ENCODE results near the gene CXCL1. TPM values are rescaled to one million over a fixed set of nuclear protein-coding genes. Genes with fewer than 3 reads are reported as not detected.

The CXCL1 gene
- total RNA-seq, 1 donor from 2014 or later = 0.72 TPM

DNA sequence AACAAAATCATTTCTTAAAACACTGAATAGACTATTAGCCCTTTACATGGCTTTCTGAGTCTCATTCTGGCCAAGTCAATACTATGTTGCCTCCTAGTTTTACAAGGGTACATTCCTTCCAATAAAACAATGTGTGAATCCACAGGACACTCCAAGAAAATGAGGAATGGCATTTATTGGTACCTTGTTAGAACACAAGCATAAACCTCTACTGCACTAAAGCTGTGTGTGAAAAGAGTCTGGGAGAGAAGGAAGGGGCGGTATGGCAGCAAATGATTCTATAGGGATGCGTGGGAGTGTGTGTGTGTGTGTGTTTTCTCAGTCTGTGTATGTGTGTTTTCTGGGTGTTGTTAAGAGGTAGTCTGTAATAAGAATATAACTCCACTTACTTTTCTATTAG lies 48.9 kb downstream of the CXCL1 start:
- no peak overlapping the region for H3K4me3 Mint-ChIP-seq (ENCODE audit: unreplicated experiment)
- H3K27ac Mint-ChIP-seq (ENCODE audit: unreplicated experiment) = peak overlapping the region; percentile 92
- peaks cover 2% of the 10 kb centered on the region for H3K9me3 Mint-ChIP-seq (ENCODE audit: low read depth)
- DNase-seq (ENCODE audit: low spot score) = no peak
- H3K36me3 Mint-ChIP-seq (ENCODE audit: low read depth) = no peaks in the 10 kb centered on the region
- TF ChIP-seq, protein P1, sequence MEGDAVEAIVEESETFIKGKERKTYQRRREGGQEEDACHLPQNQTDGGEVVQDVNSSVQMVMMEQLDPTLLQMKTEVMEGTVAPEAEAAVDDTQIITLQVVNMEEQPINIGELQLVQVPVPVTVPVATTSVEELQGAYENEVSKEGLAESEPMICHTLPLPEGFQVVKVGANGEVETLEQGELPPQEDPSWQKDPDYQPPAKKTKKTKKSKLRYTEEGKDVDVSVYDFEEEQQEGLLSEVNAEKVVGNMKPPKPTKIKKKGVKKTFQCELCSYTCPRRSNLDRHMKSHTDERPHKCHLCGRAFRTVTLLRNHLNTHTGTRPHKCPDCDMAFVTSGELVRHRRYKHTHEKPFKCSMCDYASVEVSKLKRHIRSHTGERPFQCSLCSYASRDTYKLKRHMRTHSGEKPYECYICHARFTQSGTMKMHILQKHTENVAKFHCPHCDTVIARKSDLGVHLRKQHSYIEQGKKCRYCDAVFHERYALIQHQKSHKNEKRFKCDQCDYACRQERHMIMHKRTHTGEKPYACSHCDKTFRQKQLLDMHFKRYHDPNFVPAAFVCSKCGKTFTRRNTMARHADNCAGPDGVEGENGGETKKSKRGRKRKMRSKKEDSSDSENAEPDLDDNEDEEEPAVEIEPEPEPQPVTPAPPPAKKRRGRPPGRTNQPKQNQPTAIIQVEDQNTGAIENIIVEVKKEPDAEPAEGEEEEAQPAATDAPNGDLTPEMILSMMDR (IDR thresholded peaks at IDR 0.05) = no peak
- H3K27me3 Mint-ChIP-seq (ENCODE audit: low read depth) = no peaks in the 10 kb centered on the region
- H3K4me1 Mint-ChIP-seq (ENCODE audit: low read depth) = peaks cover 45% of the 10 kb centered on the region

GRCh38 chr4:73919691-73920090 lies 50.5 kb downstream of the CXCL1 start:
- TF ChIP-seq, protein P1 (IDR thresholded peaks at IDR 0.05) = no peak
- Mint-ChIP-seq H3K9me3 (ENCODE audit: low read depth) (peaks cover 2% of the 10 kb centered on the region), H3K4me3 (ENCODE audit: unreplicated experiment) (no peak overlapping the region), H3K4me1 (ENCODE audit: low read depth) (peaks cover 42% of the 10 kb centered on the region), H3K27me3 (ENCODE audit: low read depth) (no peaks in the 10 kb centered on the region), H3K27ac (ENCODE audit: unreplicated experiment) (peak overlapping the region; percentile 60), H3K36me3 (ENCODE audit: low read depth) (no peaks in the 10 kb centered on the region)
- no peak for DNase-seq (ENCODE audit: low spot score)

Other genes starting within 250 kb of the CXCL1 start
- gene RASSF6, start 249.0 kb upstream of the CXCL1 start, total RNA-seq = not detected in 3 replicates
- 0.27 to 0.48 TPM (median 0.46 TPM) in 3 replicates for gene CXCL8, start 128.8 kb upstream of the CXCL1 start, total RNA-seq
- not detected in 3 replicates for gene CXCL6, start 32.7 kb upstream of the CXCL1 start, total RNA-seq
- not detected in 3 replicates for gene PF4V1, start 16.1 kb upstream of the CXCL1 start, total RNA-seq
- 1.5 to 2.5 TPM (median 1.9 TPM) in 3 replicates for gene PF4, start 112.6 kb downstream of the CXCL1 start, total RNA-seq
- gene PPBP, start 118.8 kb downstream of the CXCL1 start, total RNA-seq = not detected in 3 replicates
- 0.22 TPM in 1 of 3 replicates, not detected in the others for gene CXCL5, start 129.3 kb downstream of the CXCL1 start, total RNA-seq
- gene CXCL3, start 169.3 kb downstream of the CXCL1 start, total RNA-seq = 0.20 TPM in 1 of 3 replicates, not detected in the others
- gene CXCL2, start 229.8 kb downstream of the CXCL1 start, total RNA-seq = 0.89 to 8.7 TPM (median 7.9 TPM) in 3 replicates

All from chondrocyte (in vitro differentiated cells).